SHP77 (cell line): ENCODE data around the gene GABARAP.
A peak's percentile ranks its signal among the peaks of the same experiment; 100 is the strongest.

Source experiments
- DNase-seq, 2 experiments: peaks; one replicate each; lab custom pipeline; 2025; lab: John Stamatoyannopoulos, UW

Gene GABARAP

DNA sequence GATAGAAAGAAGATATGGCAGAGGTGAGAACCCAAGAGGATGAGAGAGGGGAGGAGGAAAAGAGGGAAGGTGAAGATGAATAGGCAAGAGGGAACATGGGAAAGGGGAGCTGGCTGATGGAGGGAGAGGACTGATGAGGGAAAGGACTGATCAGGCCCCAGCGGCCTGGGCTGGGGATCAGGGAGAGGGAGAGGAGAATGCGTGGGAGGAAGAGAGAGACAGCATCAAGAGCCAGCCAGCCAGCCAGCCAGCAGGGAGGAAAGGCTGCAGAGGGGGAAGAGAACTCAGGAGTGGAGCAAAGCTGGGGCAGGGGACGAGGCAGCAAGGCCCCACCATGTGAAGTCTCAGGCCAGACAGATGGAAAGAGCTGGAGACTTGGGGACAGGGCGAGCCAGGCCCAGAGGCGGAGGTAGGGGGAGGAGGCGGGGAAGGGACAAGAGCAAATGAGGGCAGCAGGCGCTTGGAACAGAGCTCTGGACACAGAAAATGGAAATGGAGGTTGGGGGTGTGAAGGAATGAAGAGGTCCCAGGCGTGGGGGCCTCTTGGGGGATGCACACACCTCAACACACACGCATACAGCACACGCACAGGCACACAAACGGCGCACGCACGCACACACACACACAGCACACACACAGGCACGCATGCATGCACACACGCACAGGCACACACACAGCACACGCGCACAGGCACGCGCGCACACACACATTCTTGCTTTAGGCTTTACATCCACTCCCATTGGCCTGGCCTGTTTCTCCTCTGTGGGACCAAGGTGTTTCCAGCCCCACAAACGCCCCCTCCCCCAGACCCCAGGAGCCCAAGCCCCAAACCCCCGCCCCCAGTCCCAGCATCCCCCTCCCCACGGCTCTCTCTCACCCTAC is 34.9 kb downstream of the GABARAP start:
- no peak for DNase-seq

DNA sequence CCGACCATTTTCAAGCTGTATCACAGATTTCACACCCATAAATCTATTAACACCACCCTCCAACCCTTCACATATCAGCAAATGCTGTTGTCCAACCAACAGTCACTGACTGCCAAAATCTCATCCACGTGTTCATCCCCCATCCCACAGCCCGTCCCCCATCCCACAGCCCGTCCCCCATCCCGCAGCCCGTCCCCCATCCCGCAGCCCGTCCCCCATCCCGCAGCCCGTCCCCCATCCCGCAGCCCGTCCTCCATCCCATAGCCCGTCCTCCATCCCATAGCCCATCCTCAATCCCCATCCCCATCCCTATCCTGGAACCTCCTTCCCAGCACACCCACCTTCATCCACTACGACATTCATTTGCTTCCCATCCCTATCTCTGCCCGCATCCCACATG is 36.7 kb downstream of the GABARAP start:
- DNase-seq = no peak

DNA sequence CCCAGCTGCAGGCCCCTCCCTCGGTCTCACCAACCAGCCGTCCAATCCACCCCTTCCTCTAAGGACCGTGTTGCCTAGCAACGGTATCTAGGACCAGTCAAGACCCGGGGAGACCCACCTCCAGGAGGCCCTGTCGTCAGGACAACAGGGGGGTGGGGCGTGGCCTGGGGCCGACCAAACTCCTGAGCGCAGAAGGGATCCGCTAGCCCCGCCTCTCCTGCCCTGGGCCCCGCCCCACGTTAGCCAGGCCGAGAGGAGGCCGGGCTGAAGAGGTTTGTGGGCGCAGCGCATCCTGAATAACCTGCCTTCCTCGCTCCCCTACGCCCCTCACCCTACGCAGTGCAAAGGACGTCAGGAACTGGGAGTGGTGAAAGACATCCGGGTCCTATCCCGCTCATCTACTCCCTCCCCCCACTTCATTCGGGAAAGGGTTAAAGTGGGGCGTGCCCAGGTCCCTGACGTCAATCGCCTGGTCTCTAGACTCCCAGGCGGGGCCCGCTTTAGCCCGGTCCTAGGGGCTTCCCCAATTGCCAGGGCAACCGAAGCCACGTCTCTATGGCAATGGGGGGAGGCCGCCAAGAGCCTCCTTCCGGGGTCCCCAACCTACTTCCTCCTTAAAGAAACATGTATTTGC is 37.3 kb downstream of the GABARAP start:
- DNase-seq = peak; percentile 94 to 96

DNA sequence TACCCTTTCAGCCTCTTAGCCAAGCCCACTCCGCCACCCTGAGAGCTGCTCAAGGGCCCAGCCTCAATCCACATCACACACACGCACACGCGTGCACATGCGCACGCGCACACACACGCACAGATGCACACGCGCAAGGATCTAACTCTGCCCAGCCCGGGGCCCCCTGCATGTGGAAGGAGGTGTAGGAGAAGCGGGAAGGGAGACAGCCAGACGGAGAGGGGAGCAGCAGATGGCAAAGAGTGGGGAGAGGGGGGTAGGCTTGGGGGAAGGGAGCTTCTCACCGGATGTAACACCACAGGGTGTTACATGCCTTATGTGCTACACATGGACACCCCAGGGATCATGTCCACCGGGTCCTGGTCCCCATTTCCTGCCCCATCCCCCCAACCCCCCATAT is 37.9 kb downstream of the GABARAP start:
- no peak for DNase-seq

DNA sequence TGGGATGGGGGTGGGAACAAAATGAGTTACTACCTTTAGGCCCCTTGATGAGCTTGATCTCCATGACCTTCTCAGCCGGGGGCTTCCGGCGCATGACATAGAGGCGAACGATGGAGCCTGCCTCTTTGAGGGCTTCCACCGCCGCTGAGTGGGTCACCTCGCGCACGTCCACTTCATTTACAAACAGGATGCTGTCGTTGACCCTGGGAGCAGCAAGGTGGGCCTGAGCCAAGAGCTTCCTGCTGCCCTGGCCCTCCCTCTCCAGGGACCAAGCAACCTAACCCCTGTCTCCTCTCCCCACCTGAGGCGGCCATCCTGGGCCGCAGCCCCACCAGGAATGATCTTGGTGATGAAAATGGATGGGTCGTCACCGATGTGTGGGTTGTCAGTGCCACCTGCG is 38.9 kb downstream of the GABARAP start:
- DNase-seq = no peak

DNA sequence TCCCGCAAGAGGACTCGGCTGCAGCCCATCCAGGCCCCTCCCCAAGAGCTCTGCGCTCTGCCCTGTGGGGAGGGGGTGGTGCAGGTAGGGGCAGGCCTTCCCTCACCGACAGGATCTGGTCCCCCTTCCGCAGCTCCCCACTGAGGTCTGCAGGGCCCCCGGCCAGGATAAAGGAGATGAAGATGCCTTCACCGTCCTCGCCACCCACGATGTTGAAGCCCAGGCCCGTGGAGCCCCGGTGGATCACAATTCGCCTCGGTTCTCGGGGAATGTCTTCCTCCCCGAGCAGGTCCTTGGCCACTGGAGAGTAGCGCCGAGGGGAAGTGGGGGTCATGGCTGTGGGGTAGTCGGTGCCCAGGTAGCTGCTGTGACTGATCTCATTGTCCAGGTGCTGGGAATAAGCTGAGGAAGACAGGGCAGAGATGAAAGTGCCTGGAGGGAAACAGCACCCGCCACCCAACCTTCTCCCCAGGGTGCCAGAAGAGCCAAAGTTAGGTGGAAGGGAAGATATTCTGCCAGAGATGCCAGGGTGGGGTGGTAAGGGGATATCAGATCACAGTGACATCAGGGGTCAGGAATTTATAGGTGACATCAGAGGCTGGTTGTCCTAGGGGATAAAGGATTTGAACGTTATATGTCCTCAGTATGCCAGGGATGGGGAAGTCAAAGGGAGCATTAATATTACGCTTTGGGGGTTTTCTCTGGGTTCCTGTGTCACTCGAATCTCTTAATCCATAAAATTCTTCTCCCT is 45.4 kb downstream of the GABARAP start:
- no peak for DNase-seq

DNA sequence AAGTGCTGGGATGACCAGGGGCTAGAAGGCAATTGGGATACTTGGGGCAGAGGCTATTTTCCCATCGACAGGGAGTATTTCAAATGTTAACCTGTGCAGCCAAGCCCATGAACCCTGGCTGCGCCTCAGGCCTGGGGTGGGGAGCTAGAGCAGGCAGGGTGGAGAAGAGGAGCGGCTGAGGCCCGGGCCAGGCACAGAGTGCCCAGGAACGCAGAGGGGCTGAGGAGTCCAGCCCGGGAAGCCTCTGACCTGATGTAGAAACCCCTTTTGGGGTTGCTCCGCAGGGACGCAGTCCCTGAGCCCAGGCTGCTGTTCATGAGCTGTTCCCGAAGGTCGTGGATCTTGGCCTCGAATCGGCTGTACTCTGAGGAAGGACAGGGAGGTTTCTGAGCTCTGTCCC is 46.3 kb downstream of the GABARAP start:
- no peak for DNase-seq

DNA sequence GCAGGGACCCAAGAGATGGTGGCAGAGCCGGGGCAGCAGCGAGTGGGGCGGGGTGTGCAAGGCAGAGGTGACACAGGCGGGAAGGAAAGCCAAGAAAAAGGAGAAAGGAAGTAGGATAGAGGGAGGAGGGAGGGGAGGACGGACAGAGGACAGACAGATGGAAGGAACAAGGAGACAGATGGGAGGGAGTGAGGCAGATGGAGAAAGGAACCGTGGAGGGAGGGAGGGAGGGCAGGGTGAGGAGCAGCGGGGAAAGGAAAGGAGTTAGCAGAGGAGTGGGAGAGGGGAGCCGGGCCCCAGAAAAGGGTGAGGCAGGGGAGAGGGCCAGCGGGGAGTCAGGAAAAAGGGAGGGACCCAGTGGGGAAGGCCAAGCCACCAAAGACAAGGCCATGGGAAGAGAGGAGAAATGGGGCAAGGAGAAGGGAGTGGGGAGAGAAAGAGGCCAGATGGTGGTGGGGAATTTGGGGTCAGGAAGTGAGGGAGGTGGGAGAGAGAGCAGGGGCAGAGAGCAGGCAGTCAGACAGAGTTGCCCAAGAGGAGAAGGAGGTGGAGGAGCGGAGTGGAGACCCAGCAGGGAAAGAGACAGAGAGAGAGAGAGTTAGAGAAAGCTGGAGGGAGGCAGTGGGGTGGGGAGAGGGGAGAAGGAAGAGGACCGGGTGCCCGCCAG is 49.8 kb downstream of the GABARAP start:
- DNase-seq = no peak

DNA sequence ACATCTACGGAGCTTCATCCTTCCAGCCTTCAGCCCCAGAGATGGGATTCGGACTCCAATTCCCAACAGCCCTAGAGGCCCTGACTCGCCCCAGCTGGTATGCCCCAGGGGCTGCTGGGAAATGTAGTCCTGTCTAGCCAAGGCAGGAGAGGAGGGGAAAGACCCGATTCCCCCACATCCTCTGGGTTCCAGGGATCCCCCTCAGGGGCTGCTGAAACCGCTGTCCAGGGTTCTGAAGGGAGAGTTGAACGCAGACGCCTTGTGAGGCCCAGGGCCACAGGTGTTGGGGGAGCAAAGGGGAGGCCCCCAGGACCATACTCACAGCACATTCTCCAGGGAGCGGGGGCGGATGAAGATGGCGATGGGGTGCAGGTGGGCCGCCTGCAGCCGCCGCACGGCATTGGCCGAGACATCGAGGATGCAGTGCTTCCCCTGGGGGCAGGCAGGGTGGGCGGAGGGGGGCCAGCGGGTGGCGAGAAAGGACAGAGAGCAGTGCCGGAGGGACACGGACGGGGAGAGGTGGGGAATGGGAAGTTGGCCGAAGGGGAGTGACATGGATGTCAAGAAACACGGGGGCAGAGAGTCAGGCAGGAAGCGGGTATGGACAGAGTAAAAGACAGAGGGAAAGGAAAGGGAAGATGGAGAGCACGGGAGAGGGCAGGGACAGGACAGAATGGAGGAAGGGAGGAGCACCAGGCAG is 50.5 kb downstream of the GABARAP start:
- DNase-seq = peak; percentile 36 to 52

DNA sequence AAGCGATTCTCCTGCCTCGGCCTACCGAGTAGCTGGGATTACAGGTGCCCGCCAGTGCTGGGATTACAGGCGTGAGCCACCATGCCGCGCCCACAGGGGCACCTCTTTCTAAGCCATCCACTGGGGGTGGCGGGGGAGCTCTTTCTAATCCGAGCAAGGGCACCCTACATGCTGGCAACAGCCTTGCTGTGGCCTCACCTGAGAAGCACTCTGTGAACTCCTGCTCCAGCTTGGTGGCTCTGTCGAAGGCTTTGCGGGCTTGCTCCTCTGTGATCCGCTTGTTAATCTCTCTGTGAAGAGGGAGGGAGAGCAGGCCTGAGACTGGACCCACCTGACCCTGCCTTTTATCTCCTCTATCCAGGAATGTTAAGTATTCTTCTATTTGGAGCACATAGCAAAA is 51.2 kb downstream of the GABARAP start:
- no peak for DNase-seq

DNA sequence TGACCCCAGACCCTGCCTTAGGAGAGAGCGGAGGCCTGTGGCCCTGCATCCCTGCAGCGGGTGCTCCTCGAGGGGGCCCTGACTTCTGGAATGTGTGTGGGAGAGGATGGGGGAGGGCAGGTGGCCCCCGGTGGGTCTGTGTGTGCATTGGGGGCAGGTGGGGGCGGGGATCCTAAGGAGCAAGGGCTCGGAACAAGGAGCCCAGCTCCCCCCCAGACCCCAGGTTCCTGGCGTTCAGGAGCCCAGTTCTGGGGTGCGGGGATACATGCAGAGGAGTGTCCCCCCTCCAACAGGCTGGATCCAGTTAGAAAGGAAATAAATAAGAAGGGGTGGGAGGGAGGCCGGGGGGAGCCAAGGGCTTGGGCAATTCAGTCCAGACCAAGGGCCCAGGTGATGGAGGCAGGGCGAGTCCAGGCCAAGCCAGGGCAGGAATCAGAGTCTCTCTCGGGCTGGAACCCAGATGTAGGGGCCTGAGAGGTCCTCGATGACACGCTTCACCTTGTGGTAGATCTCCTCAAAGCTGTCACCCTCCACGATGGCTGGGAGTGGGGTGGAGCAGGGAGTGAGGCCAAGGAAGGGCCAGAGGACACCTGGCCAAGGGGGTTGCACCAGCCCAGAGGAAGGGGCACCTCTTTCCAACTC is 51.9 kb downstream of the GABARAP start:
- DNase-seq = no peak
